ENCODE data around the gene PCSK4.

PCSK4 gene

GRCh38 chr19:1470305-1471009, 19.7 kb downstream of the PCSK4 start:
- DNase-seq (ENCODE audit: low spot score), result no peak

- no peak for DNase-seq (ENCODE audit: low spot score)
Observed at GRCh38 chr19:1470055-1470304, 20.2 kb downstream of the PCSK4 start.

- DNase-seq (ENCODE audit: low spot score), result no peak
Observed at GRCh38 chr19:1469255-1470054, 20.7 kb downstream of the PCSK4 start.

- no peak for DNase-seq (ENCODE audit: low spot score)
Observed at GRCh38 chr19:1468821-1469254, 21.3 kb downstream of the PCSK4 start.

GRCh38 chr19:1468274-1468820, 21.8 kb downstream of the PCSK4 start:
- no peak for DNase-seq (ENCODE audit: low spot score)

GRCh38 chr19:1467490-1468273, 22.5 kb downstream of the PCSK4 start:
- no peak for DNase-seq (ENCODE audit: low spot score)

- DNase-seq (ENCODE audit: low spot score), result no peak
Observed at GRCh38 chr19:1467215-1467489, 23.0 kb downstream of the PCSK4 start.

GRCh38 chr19:1466461-1467214, 23.5 kb downstream of the PCSK4 start:
- no peak for DNase-seq (ENCODE audit: low spot score)

- DNase-seq (ENCODE audit: low spot score), result no peak
Observed at GRCh38 chr19:1466018-1466460, 24.1 kb downstream of the PCSK4 start.

- no peak for DNase-seq (ENCODE audit: low spot score)
Observed at GRCh38 chr19:1465191-1466016, 24.7 kb downstream of the PCSK4 start.

GRCh38 chr19:1461862-1462261, 28.3 kb downstream of the PCSK4 start:
- DNase-seq (ENCODE audit: low spot score), result no peak

- DNase-seq (ENCODE audit: low spot score), result no peak
Observed at GRCh38 chr19:1460033-1460995, 29.8 kb downstream of the PCSK4 start.

- DNase-seq (ENCODE audit: low spot score), result no peak
Observed at GRCh38 chr19:1459479-1459878, 30.7 kb downstream of the PCSK4 start.

GRCh38 chr19:1457892-1458291, 32.3 kb downstream of the PCSK4 start:
- DNase-seq (ENCODE audit: low spot score), result no peak

GRCh38 chr19:1457031-1457739, 33.0 kb downstream of the PCSK4 start:
- DNase-seq (ENCODE audit: low spot score), result no peak

- DNase-seq (ENCODE audit: low spot score), result no peak
Observed at GRCh38 chr19:1456121-1456900, 33.8 kb downstream of the PCSK4 start.

- DNase-seq (ENCODE audit: low spot score), result no peak
Observed at GRCh38 chr19:1455336-1456120, 34.6 kb downstream of the PCSK4 start.

GRCh38 chr19:1455002-1455335, 35.2 kb downstream of the PCSK4 start:
- DNase-seq (ENCODE audit: low spot score), result no peak
